Skeletal muscle satellite cell (primary cell): ENCODE results near the gene RAD51B.
A peak's percentile ranks its signal among the peaks of the same experiment; 100 is the strongest.

Experiments
- H3K27me3 ChIP-seq: 2 replicates; pipeline ENCODE4 v1.7.0; 2013; ENCODE audit warnings: low read length; ENCODE audit not compliant: control insufficient read depth, insufficient read depth
- H3K36me3 ChIP-seq: 2 replicates; pipeline ENCODE4 v1.7.0; 2013; ENCODE audit warnings: mild to moderate bottlenecking, control low read depth, low read length; ENCODE audit not compliant: insufficient read depth
- H3K4me1 ChIP-seq: 2 replicates; pipeline ENCODE4 v1.7.0; 2013; ENCODE audit warnings: low read length; ENCODE audit not compliant: control insufficient read depth, insufficient read depth
- H3K4me2 ChIP-seq: 2 replicates; pipeline ENCODE4 v1.7.0; 2013; ENCODE audit warnings: mild to moderate bottlenecking, low read length
- H3K4me3 ChIP-seq: 2 replicates; pipeline ENCODE4 v1.7.0; 2013; ENCODE audit warnings: low read length
- H3K9ac ChIP-seq: 2 replicates; pipeline ENCODE4 v1.7.0; 2013; ENCODE audit warnings: mild to moderate bottlenecking, low read depth, low read length, moderate library complexity
- H3K9me3 ChIP-seq: replicated peaks from 2 replicates; pipeline ENCODE4 v1.7.0; 2013; ENCODE audit warnings: mild to moderate bottlenecking, control low read depth, low read length

Gene RAD51B

DNA sequence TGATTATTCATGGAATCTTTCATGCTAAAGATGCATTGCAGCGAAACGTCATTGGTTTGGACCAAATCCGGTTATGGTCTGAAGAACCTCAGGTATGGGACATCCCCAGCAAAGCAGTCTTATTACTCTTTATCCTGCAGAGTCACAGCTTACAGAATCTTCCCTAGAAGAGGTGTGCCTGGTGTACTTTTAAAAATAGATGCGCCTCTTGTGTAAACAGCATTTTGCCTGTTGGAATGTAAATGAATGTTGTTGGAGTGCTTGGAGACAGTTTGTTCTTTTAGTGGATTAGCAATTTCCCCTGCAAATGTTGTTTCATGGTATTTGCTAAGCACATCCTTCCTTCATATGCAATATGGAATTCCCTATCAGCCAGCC, 730.7 kb downstream of the RAD51B start:
- H3K4me1 ChIP-seq = peaks cover 95% of the 10 kb centered on the region
- H3K36me3 ChIP-seq = no peaks in the 10 kb centered on the region
- peak overlapping the region; percentile 36 for H3K4me2 ChIP-seq
- H3K4me3 ChIP-seq = peak overlapping the region; percentile 15
- H3K9me3 ChIP-seq = no peaks in the 10 kb centered on the region
- H3K9ac ChIP-seq = peak overlapping the region; percentile 84
- H3K27me3 ChIP-seq = no peaks in the 10 kb centered on the region

- H3K4me1 ChIP-seq = peaks cover 92% of the 10 kb centered on the region
- H3K4me2 ChIP-seq = peak overlapping the region; percentile 16
- no peaks in the 10 kb centered on the region for H3K36me3 ChIP-seq
- peak overlapping the region; percentile 84 for H3K9ac ChIP-seq
- no peaks in the 10 kb centered on the region for H3K27me3 ChIP-seq
- no peaks in the 10 kb centered on the region for H3K9me3 ChIP-seq
- no peak overlapping the region for H3K4me3 ChIP-seq
Measured at GRCh38 chr14:68551045-68551683, 731.6 kb downstream of the RAD51B start.

GRCh38 chr14:68552075-68552474, 732.5 kb downstream of the RAD51B start:
- Histone ChIP-seq H3K4me3 (no peak overlapping the region), H3K9ac (peak overlapping the region; percentile 84)

GRCh38 chr14:68552602-68553001, 733.0 kb downstream of the RAD51B start:
- H3K36me3 ChIP-seq = no peaks in the 10 kb centered on the region
- H3K27me3 ChIP-seq = no peaks in the 10 kb centered on the region
- H3K4me2 ChIP-seq = peak overlapping the region; percentile 12
- no peak overlapping the region for H3K4me3 ChIP-seq
- peak overlapping the region; percentile 84 for H3K9ac ChIP-seq
- no peaks in the 10 kb centered on the region for H3K9me3 ChIP-seq
- H3K4me1 ChIP-seq = peaks cover 77% of the 10 kb centered on the region

More at GRCh38 chr14:68552075-68552474, 732.5 kb downstream of the RAD51B start:
- Histone ChIP-seq H3K36me3 (no peaks in the 10 kb centered on the region), H3K4me2 (no peak overlapping the region), H3K27me3 (no peaks in the 10 kb centered on the region), H3K9me3 (no peaks in the 10 kb centered on the region), H3K4me1 (peaks cover 82% of the 10 kb centered on the region)

DNA sequence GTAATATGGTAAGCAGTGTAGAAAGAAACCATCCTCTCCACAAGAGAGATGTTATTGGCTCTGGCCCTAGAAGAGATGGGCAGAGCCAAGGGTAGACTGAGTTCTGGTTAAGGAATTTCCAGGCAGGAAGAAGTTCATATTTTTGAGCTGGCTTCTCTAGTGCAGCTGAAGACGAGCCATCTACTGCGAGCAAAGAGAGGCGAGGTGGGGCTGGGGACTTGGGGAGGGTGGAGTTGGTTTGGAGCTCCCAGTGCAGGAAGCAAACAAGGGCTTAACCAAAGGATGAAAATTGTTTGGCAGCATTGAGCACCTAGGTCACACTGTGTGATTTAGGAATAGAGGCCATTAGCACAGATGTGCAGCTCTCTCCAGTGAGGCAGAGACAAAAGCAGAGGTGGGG, 733.7 kb downstream of the RAD51B start:
- H3K4me3 ChIP-seq = no peak overlapping the region
- no peaks in the 10 kb centered on the region for H3K9me3 ChIP-seq
- peaks cover 72% of the 10 kb centered on the region for H3K4me1 ChIP-seq
- peak overlapping the region; percentile 84 for H3K9ac ChIP-seq
- H3K27me3 ChIP-seq = no peaks in the 10 kb centered on the region
- H3K4me2 ChIP-seq = peak overlapping the region; percentile 12
- no peaks in the 10 kb centered on the region for H3K36me3 ChIP-seq

DNA sequence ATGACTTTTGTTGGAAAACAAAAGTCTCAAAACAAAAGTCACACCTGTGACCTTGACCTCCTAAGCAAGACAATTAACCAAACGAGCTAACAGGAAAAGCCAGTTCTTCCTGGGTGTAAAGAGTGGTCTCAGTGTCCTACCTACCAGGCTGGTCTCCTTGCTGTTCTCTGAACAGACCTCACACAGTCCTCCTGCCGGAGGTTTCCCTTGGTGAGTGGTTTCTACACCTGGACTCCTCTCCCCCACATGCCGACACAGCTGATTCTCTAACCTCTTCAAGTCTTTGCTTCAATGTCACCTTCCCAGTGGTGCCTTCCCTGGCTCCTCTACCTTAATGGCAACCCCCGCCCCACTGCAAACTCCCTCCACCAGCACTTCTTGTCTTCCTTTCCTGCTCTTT, 734.7 kb downstream of the RAD51B start:
- H3K36me3 ChIP-seq = no peaks in the 10 kb centered on the region
- no peak overlapping the region for H3K4me2 ChIP-seq
- peak overlapping the region; percentile 27 for H3K9ac ChIP-seq
- no peaks in the 10 kb centered on the region for H3K27me3 ChIP-seq
- no peaks in the 10 kb centered on the region for H3K9me3 ChIP-seq
- no peak overlapping the region for H3K4me3 ChIP-seq
- H3K4me1 ChIP-seq = peaks cover 64% of the 10 kb centered on the region

GRCh38 chr14:68556253-68556652, 736.7 kb downstream of the RAD51B start:
- Histone ChIP-seq H3K9me3 (no peaks in the 10 kb centered on the region), H3K27me3 (no peaks in the 10 kb centered on the region), H3K4me1 (peaks cover 45% of the 10 kb centered on the region), H3K9ac (no peak overlapping the region), H3K36me3 (no peaks in the 10 kb centered on the region), H3K4me2 (no peak overlapping the region), H3K4me3 (no peak overlapping the region)

DNA sequence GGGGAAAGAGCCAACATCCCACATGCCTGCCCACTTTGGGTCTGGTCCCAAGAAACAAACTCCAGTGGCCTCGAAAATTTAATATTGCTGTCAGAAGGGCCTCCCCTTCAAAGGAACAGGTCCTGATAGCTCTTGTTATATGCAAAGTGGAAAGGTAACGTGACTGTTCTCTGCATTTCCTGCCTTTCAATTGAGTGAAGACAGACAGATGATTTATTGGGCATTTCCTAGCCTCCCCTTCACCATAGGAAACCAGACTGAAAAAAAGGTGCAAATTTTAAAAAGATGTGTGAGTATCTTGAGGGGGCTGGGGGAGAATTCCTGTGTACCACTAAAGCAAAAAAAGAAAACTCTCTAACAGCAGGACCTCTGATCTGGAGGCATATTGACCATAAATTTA, 738.1 kb downstream of the RAD51B start:
- Histone ChIP-seq H3K9ac (no peak overlapping the region), H3K4me3 (no peak overlapping the region), H3K4me1 (peaks cover 45% of the 10 kb centered on the region), H3K36me3 (no peaks in the 10 kb centered on the region), H3K27me3 (no peaks in the 10 kb centered on the region), H3K4me2 (no peak overlapping the region), H3K9me3 (no peaks in the 10 kb centered on the region)

DNA sequence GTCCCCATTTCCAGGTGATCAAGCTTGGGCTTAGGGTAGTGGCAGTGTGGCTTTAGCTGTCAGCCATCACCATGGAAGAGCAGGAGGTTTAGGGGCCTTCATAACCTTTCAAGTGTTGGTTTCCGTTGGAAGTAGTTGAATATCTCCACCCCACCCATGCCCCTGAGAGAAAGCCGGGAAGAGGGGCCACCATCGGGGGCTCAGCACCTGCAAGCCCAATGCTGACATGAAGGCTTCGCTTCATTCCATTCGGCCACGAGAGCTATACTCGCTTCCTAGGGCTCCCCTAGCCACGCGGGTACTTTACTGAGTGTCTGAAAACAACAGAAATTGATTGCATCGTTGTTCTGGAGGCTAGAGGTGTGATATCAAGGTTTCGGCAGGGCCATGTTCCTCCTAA, 738.5 kb downstream of the RAD51B start:
- H3K4me3 ChIP-seq = no peak overlapping the region
- no peak overlapping the region for H3K9ac ChIP-seq
- H3K27me3 ChIP-seq = no peaks in the 10 kb centered on the region
- peaks cover 45% of the 10 kb centered on the region for H3K4me1 ChIP-seq
- no peaks in the 10 kb centered on the region for H3K36me3 ChIP-seq
- no peaks in the 10 kb centered on the region for H3K9me3 ChIP-seq
- no peak overlapping the region for H3K4me2 ChIP-seq

DNA sequence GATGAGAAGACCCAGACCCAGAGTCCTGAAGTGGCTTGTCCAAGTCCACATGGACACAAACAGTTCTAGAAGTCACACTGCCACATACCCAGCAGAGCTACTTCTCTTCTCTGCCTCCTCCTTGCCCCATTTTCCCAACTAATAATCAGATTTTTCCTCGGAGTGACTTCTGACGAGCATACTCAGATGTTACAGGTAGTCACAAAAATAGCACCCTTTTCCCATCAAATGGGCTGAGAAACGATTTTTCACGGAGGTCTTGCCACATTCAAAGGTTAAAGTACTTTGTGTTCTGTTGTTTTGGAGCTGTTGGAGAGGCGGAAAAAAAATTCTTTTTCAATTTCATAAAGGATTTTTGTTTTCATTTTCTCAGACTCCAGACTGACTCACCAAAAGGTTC, 740.4 kb downstream of the RAD51B start:
- H3K9ac ChIP-seq = no peak overlapping the region
- H3K4me1 ChIP-seq = peaks cover 46% of the 10 kb centered on the region
- no peak overlapping the region for H3K4me2 ChIP-seq
- H3K9me3 ChIP-seq = no peaks in the 10 kb centered on the region
- no peaks in the 10 kb centered on the region for H3K27me3 ChIP-seq
- no peaks in the 10 kb centered on the region for H3K36me3 ChIP-seq
- no peak overlapping the region for H3K4me3 ChIP-seq

- peak overlapping the region; percentile 79 for H3K9ac ChIP-seq
- no peak overlapping the region for H3K4me2 ChIP-seq
- no peaks in the 10 kb centered on the region for H3K9me3 ChIP-seq
- H3K4me3 ChIP-seq = no peak overlapping the region
- no peaks in the 10 kb centered on the region for H3K27me3 ChIP-seq
- no peaks in the 10 kb centered on the region for H3K36me3 ChIP-seq
- peaks cover 46% of the 10 kb centered on the region for H3K4me1 ChIP-seq
Measured at GRCh38 chr14:68561531-68562007, 742.0 kb downstream of the RAD51B start.

- H3K9ac ChIP-seq = peak overlapping the region; percentile 79
Measured at GRCh38 chr14:68562911-68563250, 743.3 kb downstream of the RAD51B start.

More at GRCh38 chr14:68562911-68563250, 743.3 kb downstream of the RAD51B start:
- Histone ChIP-seq H3K27me3 (no peaks in the 10 kb centered on the region), H3K9me3 (no peaks in the 10 kb centered on the region), H3K36me3 (no peaks in the 10 kb centered on the region), H3K4me1 (peaks cover 46% of the 10 kb centered on the region), H3K4me3 (peak overlapping the region; percentile 7), H3K4me2 (peak overlapping the region; percentile 46)
